ENCODE measurements around the gene DCAF10.

The DCAF10 gene

GRCh38 chr9:37897665-37898064, 97.1 kb downstream of the DCAF10 start:
- Histone ChIP-seq H3K4me3 (ENCODE audit: low read depth in 1 of 2, low read length in 1 of 2) (no peak overlapping the region), H3K27me3 (no peaks in the 10 kb centered on the region), H3K9me3 (no peaks in the 10 kb centered on the region), H3K36me3 (peaks cover 44% of the 10 kb centered on the region), H3K27ac (peak overlapping the region; percentile 27), H3K4me1 (ENCODE audit: control insufficient read depth in 1 of 2, insufficient read depth in 1 of 2, low read depth in 1 of 2, low read length in 1 of 2) (peaks cover 19 to 21% of the 10 kb centered on the region in 2 experiments)
- TF ChIP-seq CTCF (IDR thresholded peaks at IDR 0.05): no peak

DNA sequence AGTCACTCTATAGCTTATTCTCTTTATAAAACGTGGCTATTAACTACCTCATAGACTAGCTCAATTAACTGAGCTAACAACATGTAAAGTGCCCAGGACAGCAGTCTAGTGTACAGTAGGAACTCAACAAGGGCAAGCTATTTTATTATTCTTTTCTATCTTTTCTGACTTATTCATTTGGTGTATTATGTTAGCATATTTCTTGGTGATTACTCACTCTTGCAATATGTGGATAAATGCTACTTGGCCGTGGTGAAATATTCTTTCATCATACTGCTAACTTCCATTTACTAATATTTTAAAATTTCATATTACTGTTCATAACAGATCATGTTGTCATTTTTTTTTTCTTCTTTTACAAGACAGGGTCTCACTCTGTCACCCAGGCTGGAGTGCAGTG, 98.4 kb downstream of the DCAF10 start:
- Histone ChIP-seq H3K27me3 (no peaks in the 10 kb centered on the region), H3K4me3 (ENCODE audit: low read depth in 1 of 2, low read length in 1 of 2) (no peak overlapping the region), H3K4me1 (ENCODE audit: control insufficient read depth in 1 of 2, insufficient read depth in 1 of 2, low read depth in 1 of 2, low read length in 1 of 2) (peaks cover 26 to 32% of the 10 kb centered on the region in 2 experiments), H3K27ac (peak overlapping the region; percentile 51), H3K9me3 (no peaks in the 10 kb centered on the region), H3K36me3 (peaks cover 31% of the 10 kb centered on the region)
- no peak for TF ChIP-seq CTCF (IDR thresholded peaks at IDR 0.05)

GRCh38 chr9:37902131-37902530, 101.5 kb downstream of the DCAF10 start:
- Histone ChIP-seq H3K27ac (no peak overlapping the region), H3K9me3 (no peaks in the 10 kb centered on the region), H3K36me3 (peaks cover 11% of the 10 kb centered on the region), H3K27me3 (no peaks in the 10 kb centered on the region), H3K4me1 (ENCODE audit: control insufficient read depth in 1 of 2, insufficient read depth in 1 of 2, low read depth in 1 of 2, low read length in 1 of 2) (peaks cover 37 to 50% of the 10 kb centered on the region in 2 experiments), H3K4me3 (ENCODE audit: low read depth in 1 of 2, low read length in 1 of 2) (no peak overlapping the region)
- TF ChIP-seq CTCF (IDR thresholded peaks at IDR 0.05): no peak

- Histone ChIP-seq H3K4me3 (ENCODE audit: low read depth in 1 of 2, low read length in 1 of 2) (peak overlapping the region; percentile 85 to 91), H3K4me1 (ENCODE audit: control insufficient read depth in 1 of 2, insufficient read depth in 1 of 2, low read depth in 1 of 2, low read length in 1 of 2) (peaks cover 45 to 59% of the 10 kb centered on the region in 2 experiments), H3K27ac (peak overlapping the region; percentile 91), H3K9me3 (no peaks in the 10 kb centered on the region), H3K36me3 (peaks cover 7% of the 10 kb centered on the region), H3K27me3 (no peaks in the 10 kb centered on the region)
- TF ChIP-seq CTCF (IDR thresholded peaks at IDR 0.05): no peak
These were observed 102.4 kb downstream of the DCAF10 start for GRCh38 chr9:37902796-37903646.

GRCh38 chr9:37903647-37904444, 103.2 kb downstream of the DCAF10 start, which contains the start of gene SLC25A51:
Gene SLC25A51, minus strand, starts transcription at chr9:37904127. Its CDS starts 15,577 bp downstream, at chr9:37888550.
- peak within 1 kb of the TSS; percentile 91 for H3K27ac ChIP-seq
- H3K9me3 ChIP-seq: no peaks in the 10 kb centered on the region
- peaks cover 48 to 62% of the 10 kb centered on the region in 2 experiments for H3K4me1 ChIP-seq (ENCODE audit: control insufficient read depth in 1 of 2, insufficient read depth in 1 of 2, low read depth in 1 of 2, low read length in 1 of 2)
- no peaks in the 10 kb centered on the region for H3K27me3 ChIP-seq
- H3K4me3 ChIP-seq (ENCODE audit: low read depth in 1 of 2, low read length in 1 of 2): peak within 1 kb of the TSS; percentile 85 to 91
- peaks cover 2% of the 10 kb centered on the region for H3K36me3 ChIP-seq
- TF ChIP-seq CTCF (IDR thresholded peaks at IDR 0.05): peak; percentile 93
